Measurements from ENCODE around the gene TMED10. TPM values are rescaled to one million over a fixed set of nuclear protein-coding genes. Genes with fewer than 3 reads are reported as not detected.

TMED10 gene
- 219 TPM for polyA plus RNA-seq (2013, experiment 1 of 2; ENCODE audit: insufficient read length)
- 232 TPM for polyA plus RNA-seq (2013, experiment 2 of 2; ENCODE audit: insufficient read length)

- peak; percentile 87 for DNase-seq
Observed at GRCh38 chr14:75176142-75176820, at the start of gene TMED10. TMED10 (minus strand) TSS chr14:75176612; CDS start chr14:75176579, 33 bp downstream.

- DNase-seq, result no peak
Observed at GRCh38 chr14:75224561-75224960, 48.1 kb upstream of the TMED10 start.

GRCh38 chr14:75223664-75224154 is 47.3 kb upstream of the TMED10 start:
- peak; percentile 29 for DNase-seq

GRCh38 chr14:75222208-75222701 is 45.8 kb upstream of the TMED10 start:
- DNase-seq, result peak; percentile 79

GRCh38 chr14:75221797-75222196 is 45.4 kb upstream of the TMED10 start:
- DNase-seq, result no peak

- no peak for DNase-seq
Observed at GRCh38 chr14:75220156-75220555, 43.7 kb upstream of the TMED10 start.

- DNase-seq, result no peak
Observed at GRCh38 chr14:75217508-75218206, 41.2 kb upstream of the TMED10 start.

GRCh38 chr14:75216427-75217006 is 40.1 kb upstream of the TMED10 start:
- DNase-seq, result no peak

- DNase-seq, result no peak
Observed at GRCh38 chr14:75215520-75215919, 39.1 kb upstream of the TMED10 start.

- no peak for DNase-seq
Observed at GRCh38 chr14:75214558-75214957, 38.1 kb upstream of the TMED10 start.

GRCh38 chr14:75213172-75213571 is 36.8 kb upstream of the TMED10 start:
- DNase-seq, result no peak

- no peak for DNase-seq
Observed at GRCh38 chr14:75208843-75209242, 32.4 kb upstream of the TMED10 start.

- DNase-seq, result no peak
Observed at GRCh38 chr14:75206190-75206589, 29.8 kb upstream of the TMED10 start.

GRCh38 chr14:75205591-75205990 is 29.2 kb upstream of the TMED10 start:
- DNase-seq, result peak; percentile 59

GRCh38 chr14:75204116-75204515 is 27.7 kb upstream of the TMED10 start:
- DNase-seq, result no peak

- no peak for DNase-seq
Observed at GRCh38 chr14:75202657-75203056, 26.2 kb upstream of the TMED10 start.

- no peak for DNase-seq
Observed at GRCh38 chr14:75201087-75201486, 24.7 kb upstream of the TMED10 start.

GRCh38 chr14:75200451-75200850 is 24.0 kb upstream of the TMED10 start:
- no peak for DNase-seq

GRCh38 chr14:75198291-75198933 is 22.0 kb upstream of the TMED10 start:
- DNase-seq, result peak; percentile 40

- no peak for DNase-seq
Observed at GRCh38 chr14:75197338-75197737, 20.9 kb upstream of the TMED10 start.

GRCh38 chr14:75196468-75196867 is 20.1 kb upstream of the TMED10 start:
- no peak for DNase-seq

GRCh38 chr14:75196064-75196463 is 19.7 kb upstream of the TMED10 start:
- DNase-seq, result no peak

GRCh38 chr14:75191100-75191499 is 14.7 kb upstream of the TMED10 start:
- DNase-seq, result no peak

All from fibroblast of skin of abdomen (primary cell).